ENCODE data around the gene FUT9.

- TF ChIP-seq CTCF (IDR thresholded peaks at IDR 0.05; ENCODE audit: low read length) (no peak), EZH2phosphoT487 (IDR thresholded peaks at IDR 0.05; ENCODE audit: low read length) (no peak)
Observed at GRCh38 chr6:96186516-96187195, 170.9 kb downstream of the FUT9 start.

Measured in MM.1S (cell line).